ENCODE data around the gene SHLD2. TPM values are rescaled to one million over a fixed set of nuclear protein-coding genes. Genes with fewer than 3 reads are reported as not detected.
"Not testable (repeated sequence)": the region's sequence is repeated elsewhere in the genome, so short reads cannot be mapped to it uniquely, and the experiment has no call there.

The SHLD2 gene
- total and polyA plus RNA-seq, 8 donors, result 24.9 to 34.4 (median 30.9) TPM

DNA sequence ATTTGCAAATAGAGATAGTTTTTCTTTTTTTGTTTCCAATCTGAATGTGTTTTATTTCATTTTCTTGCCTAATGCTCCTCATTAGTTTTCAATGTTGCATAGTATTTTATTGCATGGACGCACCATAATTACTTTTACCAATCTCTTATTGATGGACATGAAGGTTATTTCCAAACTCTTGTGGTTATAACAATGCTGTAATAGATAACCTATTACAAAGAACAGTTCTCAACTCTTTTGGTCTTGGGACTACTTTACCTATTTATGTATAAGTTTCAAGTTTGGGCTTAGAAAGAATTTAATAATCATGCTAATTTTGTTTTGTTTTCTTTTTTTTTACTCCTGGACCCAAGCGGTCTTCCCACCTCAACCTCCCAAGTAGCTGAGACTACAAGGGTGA lies 7.0 kb downstream of the SHLD2 start:
- Histone ChIP-seq H3K36me3 (peaks cover 0 to 64% of the 10 kb centered on the region in 2 donors), H3K27me3 (no peaks in the 10 kb centered on the region), H3K27ac (no peak overlapping the region), H3K4me3 (no peak overlapping the region), H3K9me3 (no peaks in the 10 kb centered on the region), H3K4me1 (no peaks in the 10 kb centered on the region)
- TF ChIP-seq, protein P1, sequence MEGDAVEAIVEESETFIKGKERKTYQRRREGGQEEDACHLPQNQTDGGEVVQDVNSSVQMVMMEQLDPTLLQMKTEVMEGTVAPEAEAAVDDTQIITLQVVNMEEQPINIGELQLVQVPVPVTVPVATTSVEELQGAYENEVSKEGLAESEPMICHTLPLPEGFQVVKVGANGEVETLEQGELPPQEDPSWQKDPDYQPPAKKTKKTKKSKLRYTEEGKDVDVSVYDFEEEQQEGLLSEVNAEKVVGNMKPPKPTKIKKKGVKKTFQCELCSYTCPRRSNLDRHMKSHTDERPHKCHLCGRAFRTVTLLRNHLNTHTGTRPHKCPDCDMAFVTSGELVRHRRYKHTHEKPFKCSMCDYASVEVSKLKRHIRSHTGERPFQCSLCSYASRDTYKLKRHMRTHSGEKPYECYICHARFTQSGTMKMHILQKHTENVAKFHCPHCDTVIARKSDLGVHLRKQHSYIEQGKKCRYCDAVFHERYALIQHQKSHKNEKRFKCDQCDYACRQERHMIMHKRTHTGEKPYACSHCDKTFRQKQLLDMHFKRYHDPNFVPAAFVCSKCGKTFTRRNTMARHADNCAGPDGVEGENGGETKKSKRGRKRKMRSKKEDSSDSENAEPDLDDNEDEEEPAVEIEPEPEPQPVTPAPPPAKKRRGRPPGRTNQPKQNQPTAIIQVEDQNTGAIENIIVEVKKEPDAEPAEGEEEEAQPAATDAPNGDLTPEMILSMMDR (IDR thresholded peaks at IDR 0.05), result no peak
- no peak for DNase-seq
- ATAC-seq, result no peak
- intact Hi-C loops (cut with DNase I), result loop anchor here in 1 of 2 donors (10.0 kb wide), 1 partner anchor 147 kb away; the partner anchor contains the start of genes MMRN2 and SNCG

DNA sequence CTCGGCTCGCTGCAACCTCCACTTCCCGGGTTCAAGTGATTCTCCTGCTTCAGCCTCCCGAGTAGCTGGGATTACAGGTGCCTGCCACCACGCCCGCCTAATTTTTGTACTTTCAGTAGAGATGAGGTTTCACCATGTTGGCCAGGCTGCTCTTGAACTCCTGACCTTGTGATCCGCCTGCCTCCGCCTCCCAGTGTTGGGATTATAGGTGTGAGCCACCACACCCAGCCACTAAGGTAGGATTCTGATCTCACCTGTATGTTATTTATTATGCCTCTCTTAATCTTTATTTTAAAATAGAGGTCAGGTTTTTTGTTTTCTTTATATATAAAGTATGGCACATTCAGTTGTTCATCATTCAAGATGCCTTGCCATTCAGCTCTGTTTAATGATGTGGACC lies 9.7 kb downstream of the SHLD2 start:
- H3K9me3 ChIP-seq, DNase-seq, ATAC-seq, H3K27me3 ChIP-seq, H3K27ac ChIP-seq, H3K4me1 ChIP-seq, H3K4me3 ChIP-seq: not testable (repeated sequence)
- intact Hi-C loops (cut with DNase I), result loop anchor here in 1 of 2 donors (10.0 kb wide), 1 partner anchor 150 kb away; the partner anchor contains the start of genes MMRN2 and SNCG
- peaks cover 0 to 56% of the 10 kb centered on the region in 2 donors for H3K36me3 ChIP-seq

GRCh38 chr10:87105446-87106124 lies 10.6 kb downstream of the SHLD2 start:
- Histone ChIP-seq H3K27me3 (no peaks in the 10 kb centered on the region), H3K36me3 (peaks cover 0 to 56% of the 10 kb centered on the region in 2 donors), H3K27ac (no peak overlapping the region), H3K4me3 (no peak overlapping the region), H3K4me1 (no peaks in the 10 kb centered on the region), H3K9me3 (no peaks in the 10 kb centered on the region)
- DNase-seq (no peak), ATAC-seq (no peak)
- intact Hi-C loops (cut with DNase I), result loop anchor here in 1 of 2 donors (10.0 kb wide), 1 partner anchor 151 kb away; the partner anchor contains the start of genes MMRN2 and SNCG
- TF ChIP-seq, protein P1 (IDR thresholded peaks at IDR 0.05), result no peak

DNA sequence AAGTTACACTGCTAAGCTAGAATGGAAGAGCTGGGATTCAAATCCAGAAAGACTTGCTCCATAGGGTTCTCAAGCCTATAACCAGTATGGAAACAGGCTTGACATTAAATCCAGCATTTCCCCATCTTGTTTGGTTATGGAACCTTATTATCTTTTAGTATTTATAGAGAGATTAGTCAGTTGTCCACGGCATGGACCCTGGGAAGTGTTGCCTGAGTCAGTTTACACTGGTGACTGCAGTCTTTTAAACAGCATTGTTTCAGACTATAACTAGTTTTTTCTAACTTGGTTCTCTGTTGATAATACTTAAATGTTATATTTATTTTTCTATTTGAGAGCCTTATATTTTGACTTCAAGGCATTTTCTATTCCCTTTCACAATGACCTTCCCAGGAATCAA lies 23.1 kb downstream of the SHLD2 start:
- H3K36me3 ChIP-seq; H3K27me3 ChIP-seq; DNase-seq; H3K9me3 ChIP-seq; ATAC-seq; H3K4me1 ChIP-seq; intact Hi-C loops (cut with DNase I); H3K27ac ChIP-seq; H3K4me3 ChIP-seq: not testable (repeated sequence)

GRCh38 chr10:87119029-87119428 lies 24.0 kb downstream of the SHLD2 start:
- H3K9me3 ChIP-seq; H3K27me3 ChIP-seq; ATAC-seq; H3K4me3 ChIP-seq; DNase-seq; intact Hi-C loops (cut with DNase I); H3K36me3 ChIP-seq; H3K27ac ChIP-seq; H3K4me1 ChIP-seq: not testable (repeated sequence)

DNA sequence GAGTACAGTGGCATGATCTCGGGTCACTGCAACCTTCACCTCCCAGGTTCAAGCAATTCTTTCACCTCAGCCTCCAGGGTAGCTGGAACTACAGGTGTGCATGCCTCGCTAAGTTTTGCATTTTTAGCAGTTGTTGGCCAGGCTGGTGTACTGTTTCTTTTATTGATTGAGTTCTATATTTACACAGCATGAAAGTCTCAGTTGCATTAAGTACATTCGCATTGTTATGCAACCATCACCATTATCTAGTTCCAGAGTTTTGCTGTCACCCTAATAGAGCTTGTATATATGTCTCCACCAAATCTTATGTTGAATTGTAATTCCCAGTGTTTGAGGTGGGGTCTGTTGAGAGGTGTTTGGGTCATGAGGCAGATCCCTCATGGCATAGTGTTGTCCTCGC lies 28.3 kb downstream of the SHLD2 start:
- H3K9me3 ChIP-seq; ATAC-seq; H3K4me3 ChIP-seq; H3K27me3 ChIP-seq; H3K4me1 ChIP-seq; intact Hi-C loops (cut with DNase I); H3K27ac ChIP-seq; H3K36me3 ChIP-seq; DNase-seq: not testable (repeated sequence)

- H3K4me3 ChIP-seq; DNase-seq; H3K27ac ChIP-seq; intact Hi-C loops (cut with DNase I); H3K27me3 ChIP-seq; H3K9me3 ChIP-seq; ATAC-seq; H3K4me1 ChIP-seq; H3K36me3 ChIP-seq: not testable (repeated sequence)
These were observed 32.0 kb downstream of the SHLD2 start for GRCh38 chr10:87127048-87127447.

DNA sequence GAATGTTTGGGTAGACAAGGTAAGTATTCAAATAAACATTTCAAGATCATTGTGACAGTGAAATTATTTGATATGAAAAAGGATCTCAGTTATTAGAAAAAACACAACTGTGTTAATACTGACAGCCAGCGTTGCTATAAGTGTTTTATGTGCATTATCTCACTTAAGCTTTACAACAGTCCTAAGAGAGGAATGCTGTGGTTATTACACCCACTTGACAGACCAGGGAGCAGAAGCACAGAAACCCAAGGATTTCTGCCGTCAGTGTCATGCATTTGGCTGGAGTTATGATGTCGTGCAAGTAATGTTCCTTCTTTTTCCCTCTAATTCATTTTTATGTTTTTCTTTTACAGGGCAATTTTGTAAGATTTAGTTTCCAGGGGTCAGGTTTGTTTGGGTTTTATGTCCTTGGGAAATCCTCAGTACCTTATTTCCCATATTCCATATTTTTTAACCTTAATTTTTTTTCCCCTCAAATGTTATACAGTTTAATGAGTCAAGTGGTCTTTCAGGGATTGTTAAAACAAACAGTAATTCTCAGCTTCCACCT lies 32.7 kb downstream of the SHLD2 start:
- H3K36me3 ChIP-seq; H3K4me1 ChIP-seq; H3K9me3 ChIP-seq; DNase-seq; intact Hi-C loops (cut with DNase I); H3K27me3 ChIP-seq; H3K27ac ChIP-seq; ATAC-seq; H3K4me3 ChIP-seq: not testable (repeated sequence)

DNA sequence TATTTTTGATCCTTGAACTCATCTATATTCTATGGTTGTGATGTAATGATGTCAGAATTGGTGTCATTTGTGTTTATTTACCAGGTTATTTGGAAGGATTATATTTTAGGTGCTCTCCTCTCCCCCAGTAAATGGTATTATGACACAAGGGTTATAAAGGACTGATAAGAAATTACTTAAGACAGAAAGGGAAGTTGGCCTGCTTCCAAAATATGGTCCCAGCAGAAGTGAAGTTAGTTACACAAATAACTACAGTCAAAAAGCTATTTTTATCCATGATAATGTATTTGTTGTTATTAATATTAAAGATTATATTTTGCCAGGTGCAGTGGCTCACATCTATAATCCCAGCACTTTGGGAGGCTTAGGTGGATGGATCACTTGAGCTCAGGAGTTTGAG lies 37.2 kb downstream of the SHLD2 start:
- H3K27me3 ChIP-seq; H3K27ac ChIP-seq; H3K9me3 ChIP-seq; H3K4me1 ChIP-seq; ATAC-seq; intact Hi-C loops (cut with DNase I); H3K36me3 ChIP-seq; H3K4me3 ChIP-seq: not testable (repeated sequence)
- peak in 1 of 4 donors; percentile 21 for DNase-seq

DNA sequence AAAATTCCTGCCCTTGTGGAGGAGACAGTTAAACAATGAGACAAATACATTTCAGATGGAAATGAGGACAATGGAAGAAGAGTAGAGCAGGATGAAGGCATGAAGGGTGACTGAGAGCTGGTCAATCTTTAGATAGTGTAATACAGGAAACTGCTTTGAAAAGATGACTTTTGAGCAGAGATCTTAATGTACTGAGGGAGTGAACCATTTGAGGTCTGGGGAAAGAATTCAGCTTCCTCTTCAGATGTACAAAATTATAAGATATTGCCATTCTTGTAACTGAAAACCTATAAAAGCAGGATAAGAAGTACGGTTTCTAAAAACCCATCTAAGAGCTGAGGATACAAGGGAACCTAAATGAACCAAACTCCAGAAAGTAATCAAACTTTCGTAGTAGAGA lies 38.9 kb downstream of the SHLD2 start:
- H3K27ac ChIP-seq; ATAC-seq; H3K27me3 ChIP-seq; intact Hi-C loops (cut with DNase I); H3K4me3 ChIP-seq; H3K36me3 ChIP-seq; H3K4me1 ChIP-seq; DNase-seq: not testable (repeated sequence)
- peaks cover 0 to 11% of the 10 kb centered on the region in 2 donors for H3K9me3 ChIP-seq

GRCh38 chr10:87134440-87134839 lies 39.4 kb downstream of the SHLD2 start:
- H3K4me1 ChIP-seq; H3K36me3 ChIP-seq; ATAC-seq; H3K27me3 ChIP-seq; H3K4me3 ChIP-seq; H3K27ac ChIP-seq; intact Hi-C loops (cut with DNase I); DNase-seq: not testable (repeated sequence)
- peaks cover 0 to 11% of the 10 kb centered on the region in 2 donors for H3K9me3 ChIP-seq

Measured in left lung (tissue), 10 donors.